ENCODE results near the gene ARMC2. TPM values are rescaled to one million over a fixed set of nuclear protein-coding genes. Genes with fewer than 3 reads are reported as not detected.
"Not testable (repeated sequence)": the region's sequence is repeated elsewhere in the genome, so short reads cannot be mapped to it uniquely, and the experiment has no call there.

The ARMC2 gene
- total RNA-seq, 1 donor = 2.4 TPM

- Histone ChIP-seq H3K9me3 (ENCODE audit: low read depth, low read length) (no peaks in the 10 kb centered on the region), H3K4me1 (ENCODE audit: insufficient read depth, low read length) (peaks cover 36% of the 10 kb centered on the region), H3K27me3 (ENCODE audit: insufficient read depth, low read length) (no peaks in the 10 kb centered on the region), H3K4me3 (ENCODE audit: low read length) (no peak overlapping the region)
Measured at GRCh38 chr6:108844135-108844534, 4.1 kb upstream of the ARMC2 start.

- H3K4me1 ChIP-seq (ENCODE audit: insufficient read depth, low read length) = peaks cover 42% of the 10 kb centered on the region
- no peaks in the 10 kb centered on the region for H3K27me3 ChIP-seq (ENCODE audit: insufficient read depth, low read length)
- no peak overlapping the region for H3K4me3 ChIP-seq (ENCODE audit: low read length)
- no peaks in the 10 kb centered on the region for H3K9me3 ChIP-seq (ENCODE audit: low read depth, low read length)
Measured at GRCh38 chr6:108845145-108845544, 3.1 kb upstream of the ARMC2 start.

- H3K4me1 ChIP-seq (ENCODE audit: insufficient read depth, low read length) = peaks cover 46% of the 10 kb centered on the region
- no peaks in the 10 kb centered on the region for H3K9me3 ChIP-seq (ENCODE audit: low read depth, low read length)
- no peak overlapping the region for H3K4me3 ChIP-seq (ENCODE audit: low read length)
- H3K27me3 ChIP-seq (ENCODE audit: insufficient read depth, low read length) = no peaks in the 10 kb centered on the region
Measured at GRCh38 chr6:108846101-108846500, 2.1 kb upstream of the ARMC2 start.

GRCh38 chr6:108846628-108847027 lies 1.6 kb upstream of the ARMC2 start:
- no peak overlapping the region for H3K4me3 ChIP-seq (ENCODE audit: low read length)
- H3K4me1 ChIP-seq (ENCODE audit: insufficient read depth, low read length) = peaks cover 46% of the 10 kb centered on the region
- no peaks in the 10 kb centered on the region for H3K9me3 ChIP-seq (ENCODE audit: low read depth, low read length)
- no peaks in the 10 kb centered on the region for H3K27me3 ChIP-seq (ENCODE audit: insufficient read depth, low read length)

- no peaks in the 10 kb centered on the region for H3K27me3 ChIP-seq (ENCODE audit: insufficient read depth, low read length)
- H3K4me3 ChIP-seq (ENCODE audit: low read length) = peak overlapping the region; percentile 65
- no peaks in the 10 kb centered on the region for H3K9me3 ChIP-seq (ENCODE audit: low read depth, low read length)
- peaks cover 43% of the 10 kb centered on the region for H3K4me1 ChIP-seq (ENCODE audit: insufficient read depth, low read length)
Measured at GRCh38 chr6:108847738-108848115, 495 bp upstream of the ARMC2 start.

GRCh38 chr6:108850669-108851465 lies 2.6 kb downstream of the ARMC2 start:
- Histone ChIP-seq H3K4me3 (ENCODE audit: low read length) (no peak overlapping the region), H3K4me1 (ENCODE audit: insufficient read depth, low read length) (peaks cover 43% of the 10 kb centered on the region), H3K9me3 (ENCODE audit: low read depth, low read length) (no peaks in the 10 kb centered on the region), H3K27me3 (ENCODE audit: insufficient read depth, low read length) (no peaks in the 10 kb centered on the region)

GRCh38 chr6:108851756-108852155 lies 3.5 kb downstream of the ARMC2 start:
- H3K4me1 ChIP-seq (ENCODE audit: insufficient read depth, low read length) = peaks cover 36% of the 10 kb centered on the region
- no peak overlapping the region for H3K4me3 ChIP-seq (ENCODE audit: low read length)
- no peaks in the 10 kb centered on the region for H3K27me3 ChIP-seq (ENCODE audit: insufficient read depth, low read length)
- peaks cover 3% of the 10 kb centered on the region for H3K9me3 ChIP-seq (ENCODE audit: low read depth, low read length)

GRCh38 chr6:108853077-108853476 lies 4.9 kb downstream of the ARMC2 start:
- peaks cover 28% of the 10 kb centered on the region for H3K4me1 ChIP-seq (ENCODE audit: insufficient read depth, low read length)
- no peaks in the 10 kb centered on the region for H3K27me3 ChIP-seq (ENCODE audit: insufficient read depth, low read length)
- H3K9me3 ChIP-seq (ENCODE audit: low read depth, low read length) = peaks cover 11% of the 10 kb centered on the region
- no peak overlapping the region for H3K4me3 ChIP-seq (ENCODE audit: low read length)

- no peak overlapping the region for H3K4me3 ChIP-seq (ENCODE audit: low read length)
- no peaks in the 10 kb centered on the region for H3K27me3 ChIP-seq (ENCODE audit: insufficient read depth, low read length)
- peaks cover 23% of the 10 kb centered on the region for H3K4me1 ChIP-seq (ENCODE audit: insufficient read depth, low read length)
- H3K9me3 ChIP-seq (ENCODE audit: low read depth, low read length) = no peaks in the 10 kb centered on the region
Measured at GRCh38 chr6:108862479-108863191, 14.4 kb downstream of the ARMC2 start.

GRCh38 chr6:108865751-108866286 lies 17.6 kb downstream of the ARMC2 start:
- not testable (repeated sequence) for H3K4me3 ChIP-seq (ENCODE audit: low read length); H3K9me3 ChIP-seq (ENCODE audit: low read depth, low read length); H3K27me3 ChIP-seq (ENCODE audit: insufficient read depth, low read length)
- peaks cover 23% of the 10 kb centered on the region for H3K4me1 ChIP-seq (ENCODE audit: insufficient read depth, low read length)

- no peaks in the 10 kb centered on the region for H3K9me3 ChIP-seq (ENCODE audit: low read depth, low read length)
- H3K4me3 ChIP-seq (ENCODE audit: low read length) = no peak overlapping the region
Measured at GRCh38 chr6:108866798-108867197, 18.6 kb downstream of the ARMC2 start.

GRCh38 chr6:108868647-108869046 lies 20.4 kb downstream of the ARMC2 start:
- no peaks in the 10 kb centered on the region for H3K9me3 ChIP-seq (ENCODE audit: low read depth, low read length)
- H3K4me1 ChIP-seq (ENCODE audit: insufficient read depth, low read length) = peaks cover 32% of the 10 kb centered on the region
- H3K4me3 ChIP-seq (ENCODE audit: low read length) = no peak overlapping the region
- no peaks in the 10 kb centered on the region for H3K27me3 ChIP-seq (ENCODE audit: insufficient read depth, low read length)

More at GRCh38 chr6:108866798-108867197, 18.6 kb downstream of the ARMC2 start:
- Histone ChIP-seq H3K27me3 (ENCODE audit: insufficient read depth, low read length) (no peaks in the 10 kb centered on the region), H3K4me1 (ENCODE audit: insufficient read depth, low read length) (peaks cover 28% of the 10 kb centered on the region)

- Histone ChIP-seq H3K9me3 (ENCODE audit: low read depth, low read length) (no peaks in the 10 kb centered on the region), H3K4me3 (ENCODE audit: low read length) (no peak overlapping the region), H3K27me3 (ENCODE audit: insufficient read depth, low read length) (no peaks in the 10 kb centered on the region), H3K4me1 (ENCODE audit: insufficient read depth, low read length) (peaks cover 39% of the 10 kb centered on the region)
Measured at GRCh38 chr6:108869876-108870275, 21.7 kb downstream of the ARMC2 start.

GRCh38 chr6:108870357-108870756 lies 22.1 kb downstream of the ARMC2 start:
- no peaks in the 10 kb centered on the region for H3K27me3 ChIP-seq (ENCODE audit: insufficient read depth, low read length)
- H3K4me1 ChIP-seq (ENCODE audit: insufficient read depth, low read length) = peaks cover 44% of the 10 kb centered on the region
- no peaks in the 10 kb centered on the region for H3K9me3 ChIP-seq (ENCODE audit: low read depth, low read length)
- no peak overlapping the region for H3K4me3 ChIP-seq (ENCODE audit: low read length)

GRCh38 chr6:108872141-108872557 lies 23.9 kb downstream of the ARMC2 start:
- Histone ChIP-seq H3K4me3 (ENCODE audit: low read length) (no peak overlapping the region), H3K4me1 (ENCODE audit: insufficient read depth, low read length) (peaks cover 41% of the 10 kb centered on the region), H3K9me3 (ENCODE audit: low read depth, low read length) (no peaks in the 10 kb centered on the region), H3K27me3 (ENCODE audit: insufficient read depth, low read length) (no peaks in the 10 kb centered on the region)

Measured in mononuclear cell (primary cell).